GM18505 (cell line): Measurements from ENCODE around the gene B4GALT1.

Experiments used
- ATAC-seq: cut with Tn5 transposase; IDR thresholded peaks from one replicate; pipeline ENCODE4 v1.9.1; 2021; ENCODE audit not compliant: unreplicated experiment
- POLR2A ChIP-seq: IDR thresholded peaks from 4 replicates; pipeline ENCODE4 v1.6.1; 2011; ENCODE audit warnings: borderline replicate concordance; ENCODE audit not compliant: insufficient read depth, insufficient read length; ENCODE audit errors: extremely low read depth

Gene B4GALT1

GRCh38 chr9:33110686-33111085, 56.5 kb downstream of the B4GALT1 start:
- no peak for ATAC-seq

GRCh38 chr9:33109850-33110595, 57.1 kb downstream of the B4GALT1 start:
- TF ChIP-seq POLR2A = no peak
- no peak for ATAC-seq

More at GRCh38 chr9:33110686-33111085, 56.5 kb downstream of the B4GALT1 start:
- no peak for TF ChIP-seq POLR2A

GRCh38 chr9:33109097-33109496, 58.0 kb downstream of the B4GALT1 start:
- ATAC-seq = no peak
- no peak for TF ChIP-seq POLR2A

DNA sequence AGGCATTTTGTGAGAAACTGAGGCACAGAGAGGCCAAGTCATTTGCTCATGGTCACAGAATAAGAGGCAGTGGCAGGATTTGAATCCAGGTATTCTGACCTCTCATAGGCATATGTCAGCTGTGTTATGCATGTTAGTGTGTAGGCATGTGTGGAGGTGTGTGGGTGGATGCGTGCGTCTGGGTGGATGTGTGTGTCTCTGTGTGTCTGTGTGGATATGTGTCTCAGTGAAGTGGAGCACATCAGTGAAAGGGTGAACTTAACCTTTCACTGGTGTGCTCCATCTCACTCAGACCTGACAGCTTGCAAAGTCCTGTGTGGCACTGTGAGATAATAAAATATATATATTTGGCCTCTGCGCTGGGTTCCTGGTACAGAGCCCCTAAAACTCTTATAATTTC, 58.7 kb downstream of the B4GALT1 start:
- no peak for TF ChIP-seq POLR2A
- ATAC-seq = no peak

- no peak for TF ChIP-seq POLR2A
- ATAC-seq = no peak
Observed at GRCh38 chr9:33107762-33108161, 59.4 kb downstream of the B4GALT1 start.

DNA sequence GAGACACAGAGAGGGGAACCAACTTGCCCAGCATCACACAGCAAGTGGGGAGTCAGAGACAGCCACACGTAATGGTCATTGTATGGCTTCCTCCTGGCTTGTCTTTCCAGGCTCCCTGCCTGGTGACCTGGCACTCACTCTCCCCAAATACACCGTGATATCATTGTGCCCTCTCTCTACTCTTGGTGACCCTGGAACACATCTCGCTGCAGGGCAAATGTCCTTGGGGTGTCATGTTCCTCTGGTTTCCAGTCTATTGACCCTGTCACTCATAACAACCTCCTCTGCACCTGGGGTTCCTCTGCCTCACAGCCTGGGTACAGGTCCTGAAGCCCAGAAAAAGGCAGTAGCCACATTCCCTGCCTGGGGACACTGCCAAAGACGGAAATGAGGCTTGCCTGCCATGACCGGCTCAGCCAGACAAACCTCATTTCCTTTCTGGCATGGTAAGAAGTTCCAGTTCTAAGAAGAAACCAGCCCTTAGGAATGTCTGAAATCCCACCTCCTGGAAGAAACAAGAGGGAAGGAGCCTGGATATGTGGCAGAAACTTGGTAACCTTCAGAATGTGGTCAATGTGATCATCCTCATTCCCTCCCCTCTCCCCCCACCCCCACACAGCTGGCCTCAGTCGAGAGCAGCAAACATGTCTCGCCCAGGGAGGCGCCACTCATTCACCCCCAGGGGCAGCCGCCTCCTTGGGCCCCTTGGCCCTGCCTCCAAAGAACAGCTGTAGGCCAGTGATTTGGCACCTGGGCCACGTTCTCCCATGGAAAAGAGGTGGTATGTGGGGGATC, 60.1 kb downstream of the B4GALT1 start:
- ATAC-seq = no peak
- no peak for TF ChIP-seq POLR2A

GRCh38 chr9:33106372-33106771, 60.8 kb downstream of the B4GALT1 start:
- no peak for TF ChIP-seq POLR2A
- no peak for ATAC-seq

GRCh38 chr9:33105959-33106358, 61.2 kb downstream of the B4GALT1 start:
- TF ChIP-seq POLR2A = no peak
- no peak for ATAC-seq

- ATAC-seq = no peak
- TF ChIP-seq POLR2A = no peak
Observed at GRCh38 chr9:33105504-33105903, 61.6 kb downstream of the B4GALT1 start.

DNA sequence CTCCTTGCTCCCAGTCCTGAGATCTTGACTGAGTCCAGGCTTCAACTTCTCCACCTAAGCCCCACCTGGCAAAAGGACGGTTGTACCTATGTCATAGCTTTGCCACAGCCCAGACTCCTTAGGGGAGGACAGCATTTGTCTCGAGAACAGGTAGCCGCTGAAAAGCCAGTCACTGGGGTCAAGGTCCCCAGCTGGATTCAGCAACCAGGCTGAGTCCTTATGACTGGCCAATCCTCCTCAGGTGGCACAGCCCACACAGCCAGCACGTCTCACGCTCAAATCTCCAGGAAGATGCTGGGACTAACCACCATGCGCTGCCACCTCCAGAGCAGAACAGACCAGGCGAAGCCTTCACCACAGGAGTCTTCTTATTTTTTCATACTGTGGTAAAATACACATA, 62.7 kb downstream of the B4GALT1 start:
- no peak for ATAC-seq
- TF ChIP-seq POLR2A = no peak

DNA sequence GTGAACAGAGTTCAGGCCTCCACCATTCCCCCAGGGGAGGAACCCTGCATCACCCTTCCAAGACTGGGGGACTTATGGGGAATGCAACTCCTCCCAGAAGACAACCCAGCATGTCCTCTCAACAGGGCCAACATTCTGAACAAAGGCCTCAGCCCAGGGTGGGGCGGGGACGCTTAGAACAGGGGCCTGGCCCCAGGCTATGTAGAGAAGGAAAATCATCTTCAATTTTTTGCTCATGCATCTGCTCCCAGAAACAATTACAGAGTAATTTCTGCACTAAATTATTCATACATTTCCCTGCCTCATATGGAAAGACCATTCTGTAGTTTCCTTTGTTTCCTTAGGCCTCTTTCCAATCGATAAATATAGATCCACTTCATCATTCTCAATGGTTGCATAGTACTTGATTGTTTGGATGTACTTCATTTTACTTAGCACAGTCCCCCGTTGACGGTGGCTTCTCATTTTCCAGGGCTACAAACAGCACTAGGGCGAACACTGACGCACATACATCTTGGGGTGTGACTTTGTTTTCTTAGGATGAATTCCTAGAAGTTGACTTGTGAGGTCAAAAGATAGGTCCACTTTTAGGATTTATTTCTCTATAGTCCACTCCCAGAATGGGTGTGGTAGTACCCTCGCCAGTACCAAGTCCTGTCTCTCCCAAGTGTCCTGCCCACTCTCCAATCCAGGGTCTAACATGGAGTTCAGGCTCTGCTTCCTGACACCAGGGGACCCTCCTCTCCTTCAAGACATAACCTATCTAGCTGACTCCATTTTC, 63.4 kb downstream of the B4GALT1 start:
- ATAC-seq = no peak
- no peak for TF ChIP-seq POLR2A

DNA sequence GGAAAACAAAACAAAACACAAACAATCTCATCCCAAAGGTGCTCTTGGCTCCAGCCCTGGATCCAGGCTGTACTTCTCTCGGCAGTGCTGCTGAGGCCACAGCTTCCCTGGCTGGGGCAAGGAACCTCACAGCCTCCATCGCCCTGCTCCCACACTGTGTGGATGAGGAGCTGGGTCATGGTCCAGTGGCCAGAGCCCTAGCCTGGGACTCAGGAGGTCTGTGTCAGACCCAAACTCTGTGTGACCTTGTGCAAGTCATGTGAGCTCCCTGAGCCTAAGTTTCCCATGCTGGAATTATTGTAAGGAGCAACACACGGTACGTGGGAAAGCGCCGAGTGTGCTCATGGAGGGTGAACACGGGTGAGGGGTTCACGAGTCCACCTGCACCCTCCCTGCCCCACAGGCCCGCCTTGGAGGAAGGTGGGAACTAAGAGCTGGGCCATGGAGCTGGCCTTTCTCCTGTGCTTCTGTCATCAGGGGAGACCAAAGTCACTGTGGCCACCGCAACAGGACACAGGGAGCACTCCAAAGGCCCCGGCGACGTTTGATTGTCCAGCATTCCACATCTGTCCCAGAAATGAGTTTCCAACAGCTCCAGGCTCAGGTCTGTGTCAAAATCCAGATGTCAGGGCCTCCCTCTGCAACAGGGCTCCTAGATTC, 64.5 kb downstream of the B4GALT1 start:
- ATAC-seq = no peak
- no peak for TF ChIP-seq POLR2A

- no peak for ATAC-seq
- TF ChIP-seq POLR2A = no peak
Observed at GRCh38 chr9:33101104-33101951, 65.8 kb downstream of the B4GALT1 start.

- ATAC-seq = no peak
Observed at GRCh38 chr9:33099754-33100153, 67.4 kb downstream of the B4GALT1 start.

More at GRCh38 chr9:33099754-33100153, 67.4 kb downstream of the B4GALT1 start:
- TF ChIP-seq POLR2A = no peak
